ENCODE results near the gene KBTBD13.

Gene KBTBD13

DNA sequence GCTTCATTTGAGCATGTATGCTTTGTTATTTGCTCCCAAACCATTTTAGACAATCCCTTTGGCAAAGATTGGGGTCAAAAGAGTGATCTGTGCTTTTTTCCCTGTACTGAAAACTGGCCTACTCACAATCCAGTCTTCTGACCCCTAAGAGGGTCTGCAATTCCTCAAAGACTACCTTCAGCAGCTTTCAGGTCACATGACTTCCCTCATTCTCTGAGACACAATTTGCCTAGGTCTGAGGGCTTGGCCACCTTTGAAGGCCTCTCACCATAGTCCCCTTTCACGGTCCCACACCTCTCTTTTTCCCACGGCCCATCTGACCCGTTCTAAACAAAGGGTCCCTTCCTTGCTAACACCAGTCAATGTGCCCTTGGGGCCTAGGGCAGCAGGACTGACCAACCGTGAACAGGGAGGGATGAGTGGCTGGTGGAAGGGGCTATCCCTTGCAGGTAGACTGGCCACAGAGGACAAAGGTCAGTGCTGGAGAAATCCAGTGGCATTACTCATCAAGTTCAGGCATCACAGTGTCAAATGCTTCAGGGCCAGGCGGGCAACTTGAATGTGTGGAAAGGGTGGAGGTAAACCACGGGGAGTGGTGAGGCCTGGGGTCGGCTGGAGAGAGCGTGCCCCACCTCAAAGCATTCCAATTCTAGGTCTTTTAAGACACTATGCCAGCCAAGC, 19.5 kb upstream of the KBTBD13 start:
- H3F3A ChIP-seq (ENCODE audit: low read depth): peaks cover 4% of the 10 kb centered on the region; the same call in 1 of the 2 replicates
- H3K9me2 ChIP-seq (replicated peaks; ENCODE audit: low read depth, low read length): no peaks in the 10 kb centered on the region
- peak overlapping the region; percentile 55 for H3K9ac ChIP-seq (ENCODE audit: low read depth, low read length, poor library complexity, severe bottlenecking)
- H3K4me1 ChIP-seq (ENCODE audit: insufficient read depth, low read length, poor library complexity, severe bottlenecking): peaks cover 34% of the 10 kb centered on the region
- H3K9me3 ChIP-seq (ENCODE audit: insufficient read depth, low read depth, low read length): no peaks in the 10 kb centered on the region
- H3K4me3 ChIP-seq (ENCODE audit: low read length, poor library complexity, severe bottlenecking): no peak overlapping the region
- no peak for TF ChIP-seq EZH2phosphoT487 (IDR thresholded peaks at IDR 0.05; ENCODE audit: borderline replicate concordance)
- TF ChIP-seq, protein P1, sequence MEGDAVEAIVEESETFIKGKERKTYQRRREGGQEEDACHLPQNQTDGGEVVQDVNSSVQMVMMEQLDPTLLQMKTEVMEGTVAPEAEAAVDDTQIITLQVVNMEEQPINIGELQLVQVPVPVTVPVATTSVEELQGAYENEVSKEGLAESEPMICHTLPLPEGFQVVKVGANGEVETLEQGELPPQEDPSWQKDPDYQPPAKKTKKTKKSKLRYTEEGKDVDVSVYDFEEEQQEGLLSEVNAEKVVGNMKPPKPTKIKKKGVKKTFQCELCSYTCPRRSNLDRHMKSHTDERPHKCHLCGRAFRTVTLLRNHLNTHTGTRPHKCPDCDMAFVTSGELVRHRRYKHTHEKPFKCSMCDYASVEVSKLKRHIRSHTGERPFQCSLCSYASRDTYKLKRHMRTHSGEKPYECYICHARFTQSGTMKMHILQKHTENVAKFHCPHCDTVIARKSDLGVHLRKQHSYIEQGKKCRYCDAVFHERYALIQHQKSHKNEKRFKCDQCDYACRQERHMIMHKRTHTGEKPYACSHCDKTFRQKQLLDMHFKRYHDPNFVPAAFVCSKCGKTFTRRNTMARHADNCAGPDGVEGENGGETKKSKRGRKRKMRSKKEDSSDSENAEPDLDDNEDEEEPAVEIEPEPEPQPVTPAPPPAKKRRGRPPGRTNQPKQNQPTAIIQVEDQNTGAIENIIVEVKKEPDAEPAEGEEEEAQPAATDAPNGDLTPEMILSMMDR (conservative IDR thresholded peaks at IDR 0.05; ENCODE audit: low read length): no peak
- H4K20me1 ChIP-seq (ENCODE audit: insufficient read depth, low read length, poor library complexity, severe bottlenecking): no peaks in the 10 kb centered on the region
- no peaks in the 10 kb centered on the region for H3K79me2 ChIP-seq (ENCODE audit: insufficient read depth, low read length)
- 0 out of 2 replicates have a peak overlapping the region, but pooled peaks have one; percentile 25 for H2AFZ ChIP-seq (ENCODE audit: low read length)
- no peaks in the 10 kb centered on the region for H3K27me3 ChIP-seq (ENCODE audit: insufficient read depth, low read length, poor library complexity, severe bottlenecking)
- H3K4me2 ChIP-seq (ENCODE audit: low read depth, low read length, poor library complexity, severe bottlenecking): peak overlapping the region; percentile 64
- H3K36me3 ChIP-seq (ENCODE audit: insufficient read depth, low read length): no peaks in the 10 kb centered on the region

- Histone ChIP-seq H3K9me3 (ENCODE audit: insufficient read depth, low read depth, low read length) (no peaks in the 10 kb centered on the region), H3F3A (ENCODE audit: low read depth) (peaks cover 4% of the 10 kb centered on the region; the same call in 1 of the 2 replicates), H3K9me2 (replicated peaks; ENCODE audit: low read depth, low read length) (no peaks in the 10 kb centered on the region), H3K4me1 (ENCODE audit: insufficient read depth, low read length, poor library complexity, severe bottlenecking) (peaks cover 33% of the 10 kb centered on the region), H2AFZ (ENCODE audit: low read length) (no peak overlapping the region), H3K27me3 (ENCODE audit: insufficient read depth, low read length, poor library complexity, severe bottlenecking) (no peaks in the 10 kb centered on the region), H3K36me3 (ENCODE audit: insufficient read depth, low read length) (no peaks in the 10 kb centered on the region), H3K4me2 (ENCODE audit: low read depth, low read length, poor library complexity, severe bottlenecking) (no peak overlapping the region), H3K9ac (ENCODE audit: low read depth, low read length, poor library complexity, severe bottlenecking) (no peak overlapping the region), H4K20me1 (ENCODE audit: insufficient read depth, low read length, poor library complexity, severe bottlenecking) (no peaks in the 10 kb centered on the region), H3K4me3 (ENCODE audit: low read length, poor library complexity, severe bottlenecking) (no peak overlapping the region), H3K79me2 (ENCODE audit: insufficient read depth, low read length) (no peaks in the 10 kb centered on the region)
- TF ChIP-seq EZH2phosphoT487 (IDR thresholded peaks at IDR 0.05; ENCODE audit: borderline replicate concordance): no peak
- TF ChIP-seq, protein P1 (conservative IDR thresholded peaks at IDR 0.05; ENCODE audit: low read length): no peak
Observed at GRCh38 chr15:65057549-65057940, 19.0 kb upstream of the KBTBD13 start.

DNA sequence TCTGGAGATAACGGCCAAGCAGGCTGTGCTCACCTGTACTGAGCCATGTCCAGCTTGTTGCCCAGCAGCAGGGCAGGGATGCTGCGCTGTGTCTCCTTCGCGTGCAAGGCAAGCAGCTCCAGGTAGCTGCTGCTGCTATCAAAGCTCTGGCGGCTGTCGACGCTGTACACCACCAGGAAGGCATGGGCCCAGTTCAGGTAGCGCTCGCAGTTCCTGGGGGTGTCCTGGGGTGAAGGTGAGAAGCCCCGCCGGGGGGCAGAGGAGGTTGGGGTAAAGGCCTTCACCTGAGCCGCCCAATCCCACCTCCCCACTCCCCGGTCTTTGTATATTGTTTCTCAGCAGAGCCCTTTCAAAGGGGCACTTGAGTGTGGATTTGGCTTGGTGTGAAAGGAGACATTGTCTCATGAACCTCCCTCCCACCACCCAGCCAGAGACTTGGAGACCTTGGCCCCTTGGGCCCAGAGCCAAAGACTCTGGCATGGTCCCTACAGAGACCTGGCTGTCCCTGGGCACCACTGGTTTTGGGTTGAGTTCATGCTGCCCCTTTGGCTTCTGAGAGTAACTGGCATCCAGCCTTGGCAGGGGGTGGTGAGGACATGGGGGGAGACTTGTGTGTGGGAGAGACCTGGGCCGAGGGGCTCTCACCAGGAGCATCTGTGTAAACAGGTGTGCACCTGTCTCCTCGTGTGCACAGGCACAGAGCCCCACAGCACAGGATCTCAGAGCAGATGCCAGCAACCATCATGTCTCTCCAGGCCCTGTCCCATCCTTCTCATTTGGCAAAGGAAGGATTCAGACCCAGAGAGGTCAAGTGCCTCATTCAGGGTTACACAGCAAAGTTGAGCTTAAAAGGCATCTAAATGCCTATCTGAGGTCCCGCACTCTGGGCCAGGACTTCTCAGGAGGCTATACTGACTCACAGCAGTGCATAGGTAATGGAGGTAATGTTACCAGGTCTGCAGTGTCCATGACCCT, 17.9 kb upstream of the KBTBD13 start:
- Histone ChIP-seq H3K4me3 (ENCODE audit: low read length, poor library complexity, severe bottlenecking) (no peak overlapping the region), H3F3A (ENCODE audit: low read depth) (peaks cover 4% of the 10 kb centered on the region; the same call in 1 of the 2 replicates), H3K27me3 (ENCODE audit: insufficient read depth, low read length, poor library complexity, severe bottlenecking) (no peaks in the 10 kb centered on the region), H2AFZ (ENCODE audit: low read length) (no peak overlapping the region), H4K20me1 (ENCODE audit: insufficient read depth, low read length, poor library complexity, severe bottlenecking) (no peaks in the 10 kb centered on the region), H3K9ac (ENCODE audit: low read depth, low read length, poor library complexity, severe bottlenecking) (no peak overlapping the region), H3K9me3 (ENCODE audit: insufficient read depth, low read depth, low read length) (no peaks in the 10 kb centered on the region), H3K4me2 (ENCODE audit: low read depth, low read length, poor library complexity, severe bottlenecking) (no peak overlapping the region), H3K79me2 (ENCODE audit: insufficient read depth, low read length) (no peaks in the 10 kb centered on the region), H3K36me3 (ENCODE audit: insufficient read depth, low read length) (no peaks in the 10 kb centered on the region), H3K4me1 (ENCODE audit: insufficient read depth, low read length, poor library complexity, severe bottlenecking) (peaks cover 33% of the 10 kb centered on the region), H3K9me2 (replicated peaks; ENCODE audit: low read depth, low read length) (no peaks in the 10 kb centered on the region)
- no peak for TF ChIP-seq EZH2phosphoT487 (IDR thresholded peaks at IDR 0.05; ENCODE audit: borderline replicate concordance)
- TF ChIP-seq, protein P1 (conservative IDR thresholded peaks at IDR 0.05; ENCODE audit: low read length): no peak
